ENCODE results near the gene NR4A1. TPM values are rescaled to one million over a fixed set of nuclear protein-coding genes. Genes with fewer than 3 reads are reported as not detected.

Gene NR4A1
- polyA plus RNA-seq, 1 donor (not counting 4 experiments of a cell fraction or from before 2014, with no cell fraction given): 3.9 TPM

- H4K20me1 ChIP-seq (ENCODE audit: control insufficient read depth, extremely low read depth, insufficient read depth, low read length): no peaks in the 10 kb centered on the region
- H3K79me2 ChIP-seq (ENCODE audit: control insufficient read depth, insufficient read depth, low read length): no peaks in the 10 kb centered on the region
- DNase-seq (ENCODE audit: low read depth, low spot score) (no peak), FAIRE-seq (no peak)
- no peaks in the 10 kb centered on the region for H3K9me1 ChIP-seq (ENCODE audit: control insufficient read depth, extremely low read depth, insufficient read depth, low read length)
- no peaks in the 10 kb centered on the region for H3K4me1 ChIP-seq (ENCODE audit: control insufficient read depth, extremely low read depth, insufficient read depth, low read length)
- no peak for TF ChIP-seq EZH2 (IDR thresholded peaks at IDR 0.05; ENCODE audit: low read length)
- TF ChIP-seq, protein P1, sequence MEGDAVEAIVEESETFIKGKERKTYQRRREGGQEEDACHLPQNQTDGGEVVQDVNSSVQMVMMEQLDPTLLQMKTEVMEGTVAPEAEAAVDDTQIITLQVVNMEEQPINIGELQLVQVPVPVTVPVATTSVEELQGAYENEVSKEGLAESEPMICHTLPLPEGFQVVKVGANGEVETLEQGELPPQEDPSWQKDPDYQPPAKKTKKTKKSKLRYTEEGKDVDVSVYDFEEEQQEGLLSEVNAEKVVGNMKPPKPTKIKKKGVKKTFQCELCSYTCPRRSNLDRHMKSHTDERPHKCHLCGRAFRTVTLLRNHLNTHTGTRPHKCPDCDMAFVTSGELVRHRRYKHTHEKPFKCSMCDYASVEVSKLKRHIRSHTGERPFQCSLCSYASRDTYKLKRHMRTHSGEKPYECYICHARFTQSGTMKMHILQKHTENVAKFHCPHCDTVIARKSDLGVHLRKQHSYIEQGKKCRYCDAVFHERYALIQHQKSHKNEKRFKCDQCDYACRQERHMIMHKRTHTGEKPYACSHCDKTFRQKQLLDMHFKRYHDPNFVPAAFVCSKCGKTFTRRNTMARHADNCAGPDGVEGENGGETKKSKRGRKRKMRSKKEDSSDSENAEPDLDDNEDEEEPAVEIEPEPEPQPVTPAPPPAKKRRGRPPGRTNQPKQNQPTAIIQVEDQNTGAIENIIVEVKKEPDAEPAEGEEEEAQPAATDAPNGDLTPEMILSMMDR (optimal IDR thresholded peaks at IDR 0.05 in 1 of 3, IDR thresholded peaks at IDR 0.05 in 1 of 3, conservative IDR thresholded peaks at IDR 0.05 in 1 of 3; ENCODE audit: extremely low read depth in 1 of 3, insufficient read depth in 2 of 3, low read length in 3 of 3): no peak
- H3K36me3 ChIP-seq (ENCODE audit: control insufficient read depth in 2 of 2, extremely low read depth in 1 of 2, insufficient read depth in 2 of 2, low read length in 2 of 2): no peaks in the 10 kb centered on the region
- H2AFZ ChIP-seq (ENCODE audit: control insufficient read depth, low read length): no peak overlapping the region
- no peak overlapping the region for H3K9ac ChIP-seq (ENCODE audit: control insufficient read depth, extremely low read depth, insufficient read depth, low read length)
- no peak overlapping the region for H3K4me2 ChIP-seq (ENCODE audit: control insufficient read depth, extremely low read depth, insufficient read depth, low read depth, low read length)
- no peaks in the 10 kb centered on the region for H3K9me3 ChIP-seq (ENCODE audit: control insufficient read depth, low read depth, low read length)
- dilution Hi-C loops (cut with MboI; ENCODE audit: extremely low pct_ligation_motif_present, low sequenced_read_pairs): no loop called here
- H3K27ac ChIP-seq (ENCODE audit: control insufficient read depth, insufficient read depth, low read length): no peak overlapping the region
- no peak overlapping the region for H3K4me3 ChIP-seq (ENCODE audit: control insufficient read depth in 2 of 3, extremely low read depth in 1 of 3, insufficient read depth in 2 of 3, low read depth in 1 of 3, low read length in 3 of 3)
- H3K27me3 ChIP-seq (ENCODE audit: control insufficient read depth, extremely low read depth, insufficient read depth, low read length): peaks cover 60% of the 10 kb centered on the region
These were observed 38.2 kb downstream of the NR4A1 start for GRCh38 chr12:52089491-52089890.

- Histone ChIP-seq H3K9me1 (ENCODE audit: control insufficient read depth, extremely low read depth, insufficient read depth, low read length) (no peaks in the 10 kb centered on the region), H2AFZ (ENCODE audit: control insufficient read depth, low read length) (no peak overlapping the region), H3K9ac (ENCODE audit: control insufficient read depth, extremely low read depth, insufficient read depth, low read length) (no peak overlapping the region), H4K20me1 (ENCODE audit: control insufficient read depth, extremely low read depth, insufficient read depth, low read length) (no peaks in the 10 kb centered on the region), H3K36me3 (ENCODE audit: control insufficient read depth in 2 of 2, extremely low read depth in 1 of 2, insufficient read depth in 2 of 2, low read length in 2 of 2) (no peaks in the 10 kb centered on the region), H3K27me3 (ENCODE audit: control insufficient read depth, extremely low read depth, insufficient read depth, low read length) (peaks cover 60% of the 10 kb centered on the region), H3K27ac (ENCODE audit: control insufficient read depth, insufficient read depth, low read length) (no peak overlapping the region), H3K79me2 (ENCODE audit: control insufficient read depth, insufficient read depth, low read length) (no peaks in the 10 kb centered on the region), H3K4me3 (ENCODE audit: control insufficient read depth in 2 of 3, extremely low read depth in 1 of 3, insufficient read depth in 2 of 3, low read depth in 1 of 3, low read length in 3 of 3) (no peak overlapping the region), H3K4me2 (ENCODE audit: control insufficient read depth, extremely low read depth, insufficient read depth, low read depth, low read length) (no peak overlapping the region), H3K9me3 (ENCODE audit: control insufficient read depth, low read depth, low read length) (no peaks in the 10 kb centered on the region), H3K4me1 (ENCODE audit: control insufficient read depth, extremely low read depth, insufficient read depth, low read length) (no peaks in the 10 kb centered on the region)
- dilution Hi-C loops (cut with MboI; ENCODE audit: extremely low pct_ligation_motif_present, low sequenced_read_pairs): no loop called here
- DNase-seq (ENCODE audit: low read depth, low spot score): no peak
- TF ChIP-seq EZH2 (IDR thresholded peaks at IDR 0.05; ENCODE audit: low read length): no peak
- TF ChIP-seq, protein P1 (optimal IDR thresholded peaks at IDR 0.05 in 1 of 3, IDR thresholded peaks at IDR 0.05 in 1 of 3, conservative IDR thresholded peaks at IDR 0.05 in 1 of 3; ENCODE audit: extremely low read depth in 1 of 3, insufficient read depth in 2 of 3, low read length in 3 of 3): no peak
- FAIRE-seq: no peak
These were observed 39.0 kb downstream of the NR4A1 start for GRCh38 chr12:52090291-52090690.

Data from keratinocyte (primary cell).